Heart left ventricle (tissue), 13 donors: ENCODE measurements around the gene MYO1B.

Experiments
- POLR2A ChIP-seq, 2 donors: fragments of 450-650 bp; IDR thresholded peaks; one replicate each; pipeline ENCODE4 v1.6.1; 2017; ENCODE audit warnings: antibody characterized with exemption in 2 of 2, mild to moderate bottlenecking in 2 of 2, moderate library complexity in 2 of 2
- TF ChIP-seq, protein P1 (sequence below), 12 donors: fragments of 200-600 bp; sonication (generic) in 4 of 12; IDR thresholded peaks; one replicate each; pipeline versions ENCODE4 v1.5.0 to v1.8.0; 2018 to 2022; ENCODE audit warnings: antibody characterized with exemption in 12 of 12, mild to moderate bottlenecking in 5 of 12
- donor health status: ischemic (EF 13 %, LVEDD 7.1; RV severe dilation, severe dysfunction).
- donor health status: DM: no; HTN: yes; CAD: no.
- donor health status: DM: no; HTN: no; CAD: no.
- donor health status: ischemic (EF 25% LVEDD 6.9; RV normal size, moderate dysfunction).
- donor health status: ischemic (EF 25% LVEDD 5.7; RV mildly dilated, moderate dysfunction).
- donor health status: ischemic (EF 35%, LVEDD 5.7; RV mildly dilated, moderate dysfunction).
- donor health status: nonischemic (EF 11% LVEDD 7.7; RV severe dilation, severe dysfunction).
- donor health status: DM: yes; HTN: yes; CAD: no.
- donor health status: PGD.
- donor health status: ischemic (EF 29% LVEDD 5.4; RV normal size, mild dysfunction).
- donor health status: nonischemic (EF 23%, LVEDD 6.1; RV moderate dilation, normal function).

DNA sequence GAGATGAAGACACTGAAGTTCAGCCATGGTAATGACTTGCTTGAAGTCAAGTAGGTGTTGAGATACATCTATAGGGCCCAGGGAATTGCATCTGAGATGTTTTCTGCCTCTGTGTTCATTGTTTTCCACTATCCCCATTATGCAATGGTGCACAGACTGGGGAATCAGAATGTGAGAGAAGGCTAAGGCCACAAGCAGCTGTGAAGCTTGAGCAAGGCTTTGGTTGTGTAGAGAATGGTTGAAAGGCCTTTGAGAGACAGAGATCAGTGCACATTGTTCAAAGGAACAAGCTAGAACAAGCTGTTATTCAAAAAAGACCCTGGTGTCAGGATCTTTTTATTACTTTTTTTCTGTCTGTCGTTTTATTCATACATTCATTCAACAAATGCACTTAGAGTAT lies 82.3 kb downstream of the MYO1B start:
- TF ChIP-seq, protein P1, sequence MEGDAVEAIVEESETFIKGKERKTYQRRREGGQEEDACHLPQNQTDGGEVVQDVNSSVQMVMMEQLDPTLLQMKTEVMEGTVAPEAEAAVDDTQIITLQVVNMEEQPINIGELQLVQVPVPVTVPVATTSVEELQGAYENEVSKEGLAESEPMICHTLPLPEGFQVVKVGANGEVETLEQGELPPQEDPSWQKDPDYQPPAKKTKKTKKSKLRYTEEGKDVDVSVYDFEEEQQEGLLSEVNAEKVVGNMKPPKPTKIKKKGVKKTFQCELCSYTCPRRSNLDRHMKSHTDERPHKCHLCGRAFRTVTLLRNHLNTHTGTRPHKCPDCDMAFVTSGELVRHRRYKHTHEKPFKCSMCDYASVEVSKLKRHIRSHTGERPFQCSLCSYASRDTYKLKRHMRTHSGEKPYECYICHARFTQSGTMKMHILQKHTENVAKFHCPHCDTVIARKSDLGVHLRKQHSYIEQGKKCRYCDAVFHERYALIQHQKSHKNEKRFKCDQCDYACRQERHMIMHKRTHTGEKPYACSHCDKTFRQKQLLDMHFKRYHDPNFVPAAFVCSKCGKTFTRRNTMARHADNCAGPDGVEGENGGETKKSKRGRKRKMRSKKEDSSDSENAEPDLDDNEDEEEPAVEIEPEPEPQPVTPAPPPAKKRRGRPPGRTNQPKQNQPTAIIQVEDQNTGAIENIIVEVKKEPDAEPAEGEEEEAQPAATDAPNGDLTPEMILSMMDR (IDR thresholded peaks at IDR 0.05): no peak
- TF ChIP-seq POLR2A (IDR thresholded peaks at IDR 0.05): no peak
